GM08714 (cell line): ENCODE results near the gene FAT2.
"Not testable (repeated sequence)": the region's sequence is repeated elsewhere in the genome, so short reads cannot be mapped to it uniquely, and the experiment has no call there.

Experiments
- H3K4me3 ChIP-seq: fragments of 200-500 bp; sonication (Bioruptor generic); 2 replicates; pipeline ENCODE4 v1.5.1; 2014; ENCODE audit warnings: mild to moderate bottlenecking, low read length, inconsistent platforms
- ZNF274 ChIP-seq: IDR thresholded peaks from 2 replicates; pipeline ENCODE4 v1.6.1; 2012; ENCODE audit warnings: mild to moderate bottlenecking, low read depth, low read length

Gene FAT2

DNA sequence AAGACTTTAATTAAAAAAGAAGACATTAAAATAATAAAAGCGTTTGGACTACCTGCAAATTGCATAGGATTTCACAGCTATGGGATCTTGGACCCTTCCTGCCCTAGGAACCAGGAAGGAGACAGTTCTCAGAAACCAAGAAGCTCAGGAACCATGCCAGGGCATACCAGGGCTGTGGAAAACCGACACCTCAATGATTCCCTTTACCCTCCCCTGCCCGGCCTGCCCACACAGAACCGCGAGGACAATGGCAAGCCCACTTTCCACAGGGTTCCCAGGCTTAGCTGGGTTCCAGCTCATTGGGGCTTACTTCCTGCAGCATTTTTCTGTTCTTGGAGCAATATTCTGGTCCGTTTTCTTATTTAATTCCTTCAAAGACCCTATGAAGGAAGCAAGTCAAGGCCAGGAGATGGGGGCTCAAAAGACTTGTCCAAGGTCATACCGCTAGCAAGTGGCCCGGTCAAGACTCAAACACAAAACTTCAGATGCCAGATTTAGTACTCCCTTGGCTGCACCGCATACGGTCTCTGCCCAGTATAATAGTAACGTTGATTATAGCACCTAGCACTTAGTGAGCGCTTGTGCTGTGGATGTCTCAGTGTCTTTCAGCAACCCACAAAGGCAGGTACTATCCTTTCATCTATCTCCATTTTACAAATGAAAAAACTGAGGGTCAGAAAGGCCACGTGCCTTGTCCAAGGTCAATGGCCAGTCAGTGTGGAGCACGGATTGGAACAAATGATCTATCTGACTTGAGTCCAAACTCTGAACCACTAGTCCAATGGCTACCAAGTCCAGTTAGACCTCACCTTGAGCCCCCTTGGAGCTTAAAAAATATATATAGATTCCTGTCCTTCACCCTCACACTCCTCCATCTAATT lies 6.8 kb downstream of the FAT2 start:
- TF ChIP-seq ZNF274 = no peak
- no peak overlapping the region for H3K4me3 ChIP-seq

DNA sequence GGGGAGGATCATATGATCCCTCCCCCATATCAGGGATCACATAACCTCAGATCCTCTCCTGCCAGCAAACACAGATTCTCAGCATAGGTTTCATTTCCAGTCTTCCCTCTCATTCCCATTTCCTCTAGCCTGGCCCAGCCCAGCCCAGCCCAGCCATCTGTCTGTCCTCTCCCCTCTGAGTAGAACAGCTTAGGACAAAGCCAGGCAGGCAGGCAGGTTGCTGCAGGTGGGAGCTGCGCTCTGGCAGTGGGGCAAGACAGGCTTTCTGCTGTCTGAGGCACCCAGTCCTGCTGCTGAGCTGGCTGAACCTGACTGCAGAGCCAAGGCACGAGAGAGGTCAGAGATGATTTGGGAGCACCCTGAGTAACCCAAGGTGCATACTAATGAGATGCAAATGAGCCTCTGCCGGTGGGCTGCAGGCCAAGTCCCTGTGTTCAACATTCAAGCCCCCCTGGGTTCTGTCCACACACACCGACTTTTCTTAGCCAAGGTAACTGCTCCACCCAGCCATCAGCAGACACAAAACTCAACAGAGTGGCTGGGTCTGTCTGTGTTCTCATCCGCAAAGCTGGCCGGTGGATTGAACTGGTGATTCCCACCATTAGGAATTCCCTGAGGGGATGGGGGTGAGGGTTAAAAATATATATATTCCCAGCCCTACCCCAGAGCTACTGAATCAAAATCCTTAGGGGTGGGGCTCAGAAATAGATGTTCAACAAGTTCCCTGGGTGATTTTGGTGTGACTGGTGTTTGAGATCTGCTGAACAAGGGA lies 9.1 kb downstream of the FAT2 start:
- TF ChIP-seq ZNF274 = no peak

DNA sequence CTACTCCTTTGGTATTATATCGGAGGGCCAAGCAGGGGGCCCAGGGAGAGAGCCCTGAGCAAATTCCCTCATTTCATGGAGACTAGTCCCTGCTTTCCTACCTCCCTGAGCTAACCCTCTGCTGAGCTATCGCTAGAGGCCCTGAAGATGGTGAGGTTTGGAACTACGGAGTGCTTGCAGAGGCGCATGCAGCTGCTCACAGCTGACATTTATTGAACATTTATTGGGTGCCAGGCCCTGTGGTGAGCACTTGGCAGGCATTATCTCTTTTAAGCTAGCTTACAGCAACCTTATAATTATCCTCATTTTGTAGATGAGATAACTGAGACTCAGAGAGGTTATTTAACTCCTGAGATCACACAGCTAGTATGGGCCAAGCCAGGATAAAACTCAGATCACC lies 9.8 kb downstream of the FAT2 start:
- no peak overlapping the region for H3K4me3 ChIP-seq
- no peak for TF ChIP-seq ZNF274

More for the DNA sequence above, 9.1 kb downstream of the FAT2 start:
- H3K4me3 ChIP-seq = no peak overlapping the region

DNA sequence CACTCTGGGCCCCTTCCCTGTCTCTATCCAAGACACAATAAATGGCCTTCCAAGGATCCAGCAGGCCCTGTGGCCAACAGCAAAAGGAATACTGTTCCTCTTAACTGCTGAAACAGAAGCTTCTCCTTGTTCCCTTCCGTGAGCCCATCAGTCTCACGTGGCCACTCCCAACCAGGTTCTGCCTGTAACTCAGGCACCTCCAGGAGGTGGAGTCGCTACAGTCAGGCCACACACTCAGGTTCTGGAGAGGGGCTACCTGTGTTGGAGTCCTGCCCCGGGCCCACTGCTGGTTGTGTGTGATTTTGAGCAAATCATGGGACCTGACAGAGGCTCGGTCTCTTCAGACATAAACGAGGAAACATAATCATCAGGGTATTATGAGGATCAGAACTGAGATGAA lies 10.3 kb downstream of the FAT2 start:
- no peak overlapping the region for H3K4me3 ChIP-seq
- no peak for TF ChIP-seq ZNF274

DNA sequence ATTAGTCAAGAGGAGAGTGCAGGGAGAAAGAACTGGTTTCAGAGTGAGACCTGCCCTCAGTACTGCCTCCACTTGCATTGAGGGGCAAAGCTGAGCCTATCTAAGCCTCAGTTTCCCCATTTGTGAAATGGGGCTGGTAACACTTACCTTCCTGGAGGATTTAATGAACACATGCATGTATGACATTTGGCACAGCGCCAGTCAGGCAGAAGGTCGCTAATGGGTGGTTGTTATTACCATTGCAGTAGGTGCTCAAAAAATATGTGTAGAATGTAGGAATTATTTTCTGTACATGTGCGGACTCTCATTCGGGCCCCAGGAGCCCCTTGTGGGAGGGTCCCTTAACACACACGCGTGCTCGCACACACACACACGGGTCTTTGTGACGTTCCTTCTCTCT lies 10.9 kb downstream of the FAT2 start:
- H3K4me3 ChIP-seq = no peak overlapping the region
- TF ChIP-seq ZNF274 = no peak

DNA sequence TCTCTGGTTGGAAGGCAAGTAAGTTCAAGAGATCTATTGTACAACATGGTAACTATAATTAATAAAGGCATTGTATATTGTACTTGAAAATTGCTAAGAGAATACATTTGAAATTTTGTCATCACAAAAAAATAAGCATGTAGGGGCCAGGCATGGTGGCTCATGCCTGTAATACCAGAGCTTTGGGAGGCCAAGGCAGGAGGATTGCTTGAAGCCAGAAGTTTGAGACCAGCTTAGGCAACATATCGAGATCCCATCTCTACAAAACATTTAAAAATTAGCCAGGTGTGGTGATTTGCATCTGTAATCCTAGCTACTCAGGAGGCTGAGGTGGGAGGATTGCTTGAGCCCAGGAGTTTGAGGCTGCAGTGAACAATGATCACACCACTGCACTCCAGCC lies 12.0 kb downstream of the FAT2 start:
- H3K4me3 ChIP-seq = not testable (repeated sequence)

DNA sequence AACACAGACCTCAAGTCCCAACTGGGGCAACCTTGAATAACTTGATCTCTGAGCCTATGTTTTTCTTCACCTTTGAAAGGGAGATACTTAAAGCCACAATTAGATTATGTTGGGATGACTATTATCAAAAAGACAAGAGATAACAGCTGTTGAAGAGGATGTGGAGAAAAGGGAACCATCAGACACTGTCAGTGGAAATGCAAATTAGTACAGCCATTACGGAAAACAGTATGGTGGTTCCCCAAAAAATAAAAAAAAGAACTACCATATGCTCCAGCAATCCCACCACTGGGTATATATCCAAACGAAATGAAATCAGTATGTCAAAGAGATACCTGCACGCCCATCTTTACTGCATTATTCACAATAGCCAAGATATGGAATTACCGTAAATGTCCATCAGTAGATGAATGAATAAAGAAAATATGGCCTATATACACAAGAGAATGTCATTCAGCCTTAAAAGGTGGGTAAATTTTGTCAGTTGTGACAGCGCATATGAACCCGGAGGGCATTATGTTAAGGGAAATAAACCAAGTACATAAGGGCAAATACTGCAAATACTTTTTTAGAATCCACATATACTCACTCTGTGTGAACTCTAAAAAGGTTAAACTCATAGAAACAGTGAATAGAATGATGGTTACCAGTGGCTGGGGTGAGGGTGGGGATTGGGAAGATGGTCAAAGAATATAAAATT lies 12.7 kb downstream of the FAT2 start:
- no peak overlapping the region for H3K4me3 ChIP-seq
- TF ChIP-seq ZNF274 = no peak

DNA sequence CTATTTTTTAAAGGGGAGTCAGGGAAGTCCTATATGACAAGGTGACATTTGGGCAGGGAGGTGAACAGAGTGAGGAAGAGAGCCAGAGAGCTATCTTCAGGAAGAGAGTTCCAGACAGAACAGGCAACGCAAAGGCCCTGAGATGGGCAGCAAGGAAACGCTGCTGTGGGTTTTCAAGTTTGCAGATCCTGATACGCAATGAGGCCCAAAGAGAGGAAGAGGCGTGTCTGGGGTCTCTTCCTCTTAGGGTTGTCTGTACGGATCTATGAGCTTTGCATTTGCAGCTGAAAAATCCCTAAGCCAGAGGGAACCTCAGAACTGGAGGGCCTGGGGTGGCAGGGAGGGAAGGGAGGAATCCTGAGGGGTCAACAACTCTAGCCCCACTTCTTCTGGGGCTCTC lies 13.6 kb downstream of the FAT2 start:
- H3K4me3 ChIP-seq = no peak overlapping the region
- no peak for TF ChIP-seq ZNF274

DNA sequence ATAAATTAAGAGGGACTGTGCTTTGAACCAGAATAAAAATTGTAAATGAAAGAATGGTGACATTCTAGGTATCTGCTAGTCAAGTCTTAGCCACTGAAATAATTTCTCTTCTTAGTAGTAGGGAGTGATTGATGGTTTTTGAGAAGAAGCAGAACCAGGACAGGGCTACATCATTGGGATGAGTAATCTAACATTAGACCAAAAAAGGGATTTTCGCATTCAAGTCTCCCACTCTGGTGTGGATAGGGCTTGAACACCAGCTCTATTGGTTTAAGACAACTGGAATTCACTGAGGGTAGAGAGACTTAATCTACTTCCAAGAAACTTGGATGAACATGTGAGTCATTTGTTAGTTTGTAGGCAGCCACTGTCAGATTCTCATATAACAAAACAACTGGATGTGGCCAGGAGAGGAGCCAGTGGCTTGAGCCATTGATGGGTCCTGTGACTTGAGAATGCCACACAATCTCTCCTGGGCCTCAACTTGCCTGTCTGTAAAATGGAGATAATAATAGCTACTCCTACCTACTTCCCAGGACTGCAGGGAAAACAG lies 16.6 kb downstream of the FAT2 start:
- TF ChIP-seq ZNF274 = no peak
- H3K4me3 ChIP-seq = no peak overlapping the region

DNA sequence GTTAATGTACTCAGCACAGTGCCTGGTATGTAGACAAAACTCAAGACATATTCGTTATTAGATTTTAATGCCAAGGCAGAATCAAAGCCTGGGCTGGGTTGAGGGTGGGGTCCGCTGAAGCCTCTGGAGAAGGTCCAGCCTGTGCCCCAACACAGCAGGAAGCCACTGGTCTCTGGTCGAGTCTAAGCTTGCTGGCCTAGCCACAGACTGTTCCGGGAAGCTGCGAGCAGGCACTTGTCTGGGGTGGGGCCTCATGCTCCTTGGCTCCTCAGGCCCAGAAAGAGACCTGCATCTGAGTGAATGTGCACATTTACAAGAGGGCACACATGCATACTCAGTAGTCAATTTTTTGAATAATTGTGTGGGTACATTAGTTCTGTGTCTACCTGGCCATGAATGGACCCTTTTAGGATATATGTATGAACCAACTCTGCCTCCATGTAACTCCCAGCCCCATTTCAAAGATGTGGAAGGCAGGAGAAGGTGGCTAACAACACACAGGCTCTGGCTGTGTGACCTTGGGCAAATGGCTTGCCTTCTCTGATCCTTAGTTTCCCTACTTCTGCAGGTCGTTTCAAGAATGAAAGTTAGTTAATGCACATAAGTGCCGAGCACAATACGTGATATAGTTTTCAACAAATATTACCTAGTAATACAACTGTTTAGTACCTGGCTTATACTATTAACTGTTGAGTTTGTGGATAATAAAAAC lies 18.3 kb downstream of the FAT2 start:
- no peak overlapping the region for H3K4me3 ChIP-seq
- no peak for TF ChIP-seq ZNF274

DNA sequence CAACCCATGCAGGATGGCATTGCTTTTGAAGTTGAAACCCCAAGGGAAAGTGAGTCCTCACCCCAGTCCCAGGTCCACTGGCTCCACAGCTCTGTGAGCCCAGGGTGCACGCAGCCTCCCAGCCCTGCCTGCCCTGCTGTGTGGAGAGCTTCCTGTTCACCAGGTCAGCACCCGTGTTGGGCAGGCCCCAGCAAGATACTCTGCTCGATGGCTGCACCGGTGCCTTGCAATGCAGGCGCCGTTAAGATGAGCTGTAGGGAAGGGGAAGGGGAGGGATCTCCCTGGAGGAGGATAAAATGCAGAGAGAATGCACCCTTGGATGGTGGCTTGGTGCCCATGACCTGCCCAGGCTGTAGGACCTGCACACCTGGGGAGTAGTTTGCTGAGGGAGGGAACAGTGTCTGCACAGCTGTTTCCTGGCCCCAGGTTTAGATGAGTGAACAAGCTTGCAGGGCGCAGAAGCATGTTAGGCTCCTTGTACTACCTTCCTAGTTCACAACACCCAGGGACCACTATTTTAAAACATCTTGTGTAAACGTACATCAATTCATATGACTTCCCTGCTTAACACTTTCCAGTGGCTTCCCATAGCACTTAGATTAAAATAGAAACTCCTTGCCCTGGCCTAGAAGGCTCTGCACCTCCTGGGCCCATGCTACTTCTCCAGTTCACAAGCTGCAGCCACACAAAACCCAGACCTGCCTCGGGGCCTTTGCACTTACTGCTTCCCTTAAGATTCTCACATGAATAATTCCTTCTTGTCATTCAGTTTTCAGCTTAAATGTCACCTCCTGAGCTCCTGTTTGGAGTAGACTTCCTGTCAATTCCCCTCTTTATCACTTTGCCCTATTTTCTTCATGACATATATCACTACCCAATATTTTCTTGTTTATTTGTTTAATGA lies 19.6 kb downstream of the FAT2 start:
- no peak overlapping the region for H3K4me3 ChIP-seq
- TF ChIP-seq ZNF274 = no peak

DNA sequence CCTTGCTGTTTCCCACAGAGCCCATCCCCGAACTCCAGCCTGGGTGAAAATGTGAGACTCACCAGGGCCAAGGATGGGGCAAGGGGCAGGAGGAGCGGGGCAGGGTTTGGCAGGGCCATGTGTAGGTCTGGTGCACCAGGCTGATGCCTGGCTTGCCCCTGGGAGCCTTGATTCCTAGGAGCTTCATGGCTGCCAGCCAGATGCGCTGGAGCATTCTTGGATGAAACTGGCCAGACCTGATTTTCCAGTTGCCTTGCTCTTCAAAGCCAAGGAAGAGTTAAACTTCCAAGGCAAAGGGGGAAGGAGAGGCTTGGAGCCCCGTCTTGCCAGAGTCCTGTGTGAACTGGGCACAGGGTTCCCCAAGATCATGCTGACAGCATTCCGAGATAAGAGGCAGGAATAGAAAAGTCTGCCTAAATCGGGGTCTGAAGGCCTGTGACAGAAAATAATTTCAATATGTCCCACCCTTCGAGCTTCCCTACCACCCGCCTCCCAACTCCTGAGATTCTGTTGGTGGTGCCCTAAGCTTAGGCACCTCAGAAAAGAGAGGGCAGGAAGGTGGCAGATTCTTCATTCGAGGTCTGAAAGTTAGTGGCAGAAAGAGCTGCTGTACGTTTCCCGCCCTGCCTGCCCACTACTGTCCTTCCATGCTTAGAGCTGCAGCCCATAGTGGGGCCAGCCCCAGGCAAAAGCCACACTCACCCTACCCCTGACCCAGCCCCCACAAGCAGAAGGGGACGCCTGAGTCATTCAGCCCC lies 20.4 kb downstream of the FAT2 start:
- no peak overlapping the region for H3K4me3 ChIP-seq

More for the DNA sequence above, 20.4 kb downstream of the FAT2 start:
- TF ChIP-seq ZNF274 = no peak
